H9 (cell line): ENCODE data around the gene CHRND. TPM values are rescaled to one million over a fixed set of nuclear protein-coding genes. Genes with fewer than 3 reads are reported as not detected.

ENCODE experiments used
- DNase-seq: peaks from one replicate; pipeline ENCODE4 v3.0.0-alpha.2; 2017
- H2AFZ ChIP-seq: one replicate; pipeline ENCODE4 v1.6.1; 2013; ENCODE audit warnings: mild to moderate bottlenecking, low read length, control low read depth, moderate library complexity
- H2AK5ac ChIP-seq: 2 replicates; pipeline ENCODE4 v1.6.1; 2013; ENCODE audit warnings: low read length, control low read depth, mixed read lengths; ENCODE audit not compliant: insufficient read length
- H2BK120ac ChIP-seq: one replicate; pipeline ENCODE4 v1.6.1; 2013; ENCODE audit warnings: low read depth, mild to moderate bottlenecking, low read length, control low read depth, inconsistent platforms; ENCODE audit not compliant: poor library complexity, severe bottlenecking
- H2BK12ac ChIP-seq: 2 replicates; pipeline ENCODE4 v1.6.1; 2013; ENCODE audit warnings: low read length, control low read depth, mixed read lengths, low read depth; ENCODE audit not compliant: insufficient read length
- H2BK15ac ChIP-seq: 2 replicates; pipeline ENCODE4 v1.6.1; 2013; ENCODE audit warnings: low read depth, low read length, control low read depth
- H2BK20ac ChIP-seq: one replicate; pipeline ENCODE4 v1.6.1; 2013; ENCODE audit warnings: low read depth, mild to moderate bottlenecking, low read length, control low read depth, inconsistent platforms; ENCODE audit not compliant: poor library complexity, severe bottlenecking
- H2BK5ac ChIP-seq: 2 replicates; pipeline ENCODE4 v1.6.1; 2013; ENCODE audit warnings: low read length, control low read depth, mixed read lengths; ENCODE audit not compliant: insufficient read length
- H3K14ac ChIP-seq: 2 replicates; pipeline ENCODE4 v1.6.1; 2013; ENCODE audit warnings: low read length, control low read depth; ENCODE audit not compliant: insufficient read depth
- H3K18ac ChIP-seq: 2 replicates; pipeline ENCODE4 v1.6.1; 2013; ENCODE audit warnings: low read depth, mild to moderate bottlenecking, mixed read lengths, low read length, control low read depth; ENCODE audit not compliant: insufficient read length
- H3K23ac ChIP-seq: 2 replicates; pipeline ENCODE4 v1.6.1; 2013; ENCODE audit warnings: low read length, control low read depth, mixed read lengths, low read depth; ENCODE audit not compliant: insufficient read length
- H3K23me2 ChIP-seq: 2 replicates; pipeline ENCODE4 v1.6.1; 2013; ENCODE audit warnings: low read depth, mild to moderate bottlenecking, mixed read lengths, low read length, control low read depth; ENCODE audit not compliant: insufficient read length, poor library complexity, severe bottlenecking
- H3K27ac ChIP-seq: 2 replicates; pipeline ENCODE4 v1.5.1; 2013; ENCODE audit warnings: low read length, control low read depth, mixed read lengths, low read depth; ENCODE audit not compliant: insufficient read length
- H3K27me3 ChIP-seq: 2 replicates; pipeline ENCODE4 v1.6.1; 2013; ENCODE audit warnings: low read length, control low read depth, inconsistent platforms; ENCODE audit not compliant: insufficient read depth
- H3K4ac ChIP-seq: 2 replicates; pipeline ENCODE4 v1.6.1; 2013; ENCODE audit warnings: low read depth, mild to moderate bottlenecking, control low read depth, inconsistent platforms, low read length, moderate library complexity
- H3K4me1 ChIP-seq: 2 replicates; pipeline ENCODE4 v1.6.1; 2013; ENCODE audit warnings: low read length, control low read depth, inconsistent platforms; ENCODE audit not compliant: insufficient read depth
- H3K4me2 ChIP-seq: 2 replicates; pipeline ENCODE4 v1.6.1; 2013; ENCODE audit warnings: low read length, control low read depth, mixed read lengths; ENCODE audit not compliant: insufficient read length, insufficient read depth
- H3K56ac ChIP-seq: 2 replicates; pipeline ENCODE4 v1.6.1; 2013; ENCODE audit warnings: low read depth, mild to moderate bottlenecking, mixed read lengths, low read length, control low read depth; ENCODE audit not compliant: insufficient read length
- H3K79me1 ChIP-seq: 2 replicates; pipeline ENCODE4 v1.6.1; 2013; ENCODE audit warnings: low read depth, mild to moderate bottlenecking, moderate library complexity, low read length, control low read depth, inconsistent platforms; ENCODE audit not compliant: insufficient read depth, poor library complexity, severe bottlenecking
- H3K79me2 ChIP-seq: 2 replicates; pipeline ENCODE4 v1.6.1; 2013; ENCODE audit warnings: low read length, control low read depth, inconsistent platforms; ENCODE audit not compliant: insufficient read depth
- H3K9ac ChIP-seq: 2 replicates; pipeline ENCODE4 v1.6.1; 2013; ENCODE audit warnings: low read length, control low read depth, mixed read lengths; ENCODE audit not compliant: insufficient read length; ENCODE audit errors: extremely low read depth
- H3K9me3 ChIP-seq: one replicate; pipeline ENCODE4 v1.6.1; 2013; ENCODE audit warnings: low read depth, low read length, inconsistent platforms; ENCODE audit not compliant: control insufficient read depth
- H3T11ph ChIP-seq: one replicate; pipeline ENCODE4 v1.6.1; 2013; ENCODE audit warnings: mild to moderate bottlenecking, low read length, control low read depth, inconsistent platforms
- H4K20me1 ChIP-seq: one replicate; pipeline ENCODE4 v1.6.1; 2013; ENCODE audit not compliant: control insufficient read depth, insufficient read length, insufficient read depth
- H4K5ac ChIP-seq: 2 replicates; pipeline ENCODE4 v1.6.1; 2013; ENCODE audit warnings: low read depth, mild to moderate bottlenecking, mixed read lengths, low read length, control low read depth; ENCODE audit not compliant: insufficient read length
- H4K8ac ChIP-seq: replicated peaks from 2 replicates; pipeline ENCODE4 v1.6.1; 2013; ENCODE audit warnings: low read length, control low read depth, mixed read lengths, low read depth; ENCODE audit not compliant: insufficient read length
- H4K91ac ChIP-seq: 2 replicates; pipeline ENCODE4 v1.6.1; 2013; ENCODE audit warnings: low read depth, mild to moderate bottlenecking, moderate library complexity, mixed read lengths, low read length, control low read depth; ENCODE audit not compliant: insufficient read length
- H3K27ac Mint-ChIP-seq, 3 experiments: 2 replicates in 2 of 3; 3 replicates in 1 of 3; pipeline ENCODE4 v1.8.0; 2020 to 2021; ENCODE audit warnings: mixed read lengths in 3 of 3, mild to moderate bottlenecking in 1 of 3, moderate library complexity in 1 of 3
- H3K27me3 Mint-ChIP-seq: 2 replicates; pipeline ENCODE4 v1.8.0; 2021; ENCODE audit warnings: low read depth, mild to moderate bottlenecking, moderate library complexity, mixed read lengths
- H3K36me3 Mint-ChIP-seq, 3 experiments: 2 replicates in 2 of 3; 3 replicates in 1 of 3; pipeline ENCODE4 v1.8.0; 2020 to 2021; ENCODE audit warnings: low read depth in 3 of 3, mixed read lengths in 3 of 3; ENCODE audit not compliant: insufficient read depth in 1 of 3
- H3K4me1 Mint-ChIP-seq, 2 experiments: 2 replicates each; pipeline ENCODE4 v1.8.0; 2020; ENCODE audit warnings: mixed read lengths in 2 of 2
- H3K4me3 Mint-ChIP-seq, 2 experiments: 2 replicates in 1 of 2; 3 replicates in 1 of 2; pipeline ENCODE4 v1.8.0; 2020 to 2021; ENCODE audit warnings: mild to moderate bottlenecking in 2 of 2, mixed read lengths in 2 of 2, moderate library complexity in 1 of 2
- H3K9me3 Mint-ChIP-seq, 2 experiments: 2 replicates in 1 of 2; 3 replicates in 1 of 2; pipeline ENCODE4 v1.8.0; 2020; ENCODE audit warnings: mild to moderate bottlenecking in 2 of 2, mixed read lengths in 2 of 2, moderate library complexity in 1 of 2
- WGBS: extraction: QIAGEN DNeasy Blood & Tissue Kit; methylation state at CpG from one replicate; pipeline ENCODE4 v1.1.7; 2013; ENCODE audit warnings: missing lambda C conversion rate, low lambda C conversion rate, mixed read lengths; ENCODE audit not compliant: insufficient read length; ENCODE audit errors: extremely low coverage; 5-methylcytosine and 5-hydroxymethylcytosine counted together
- total RNA-seq: library from RNA; stranded (reverse); gene quantifications from 2 replicates; pipeline ENCODE4 v1.2.1, GENCODE V29; 2021
- TF ChIP-seq, protein P1 (sequence below): fragments of 200-600 bp; sonication (generic); conservative IDR thresholded peaks from 3 replicates; pipeline ENCODE4 v1.8.0; 2021; ENCODE audit warnings: antibody characterized with exemption, mild to moderate bottlenecking

Gene CHRND
- total RNA-seq, 1 experiment from 2014 or later: not detected

DNA sequence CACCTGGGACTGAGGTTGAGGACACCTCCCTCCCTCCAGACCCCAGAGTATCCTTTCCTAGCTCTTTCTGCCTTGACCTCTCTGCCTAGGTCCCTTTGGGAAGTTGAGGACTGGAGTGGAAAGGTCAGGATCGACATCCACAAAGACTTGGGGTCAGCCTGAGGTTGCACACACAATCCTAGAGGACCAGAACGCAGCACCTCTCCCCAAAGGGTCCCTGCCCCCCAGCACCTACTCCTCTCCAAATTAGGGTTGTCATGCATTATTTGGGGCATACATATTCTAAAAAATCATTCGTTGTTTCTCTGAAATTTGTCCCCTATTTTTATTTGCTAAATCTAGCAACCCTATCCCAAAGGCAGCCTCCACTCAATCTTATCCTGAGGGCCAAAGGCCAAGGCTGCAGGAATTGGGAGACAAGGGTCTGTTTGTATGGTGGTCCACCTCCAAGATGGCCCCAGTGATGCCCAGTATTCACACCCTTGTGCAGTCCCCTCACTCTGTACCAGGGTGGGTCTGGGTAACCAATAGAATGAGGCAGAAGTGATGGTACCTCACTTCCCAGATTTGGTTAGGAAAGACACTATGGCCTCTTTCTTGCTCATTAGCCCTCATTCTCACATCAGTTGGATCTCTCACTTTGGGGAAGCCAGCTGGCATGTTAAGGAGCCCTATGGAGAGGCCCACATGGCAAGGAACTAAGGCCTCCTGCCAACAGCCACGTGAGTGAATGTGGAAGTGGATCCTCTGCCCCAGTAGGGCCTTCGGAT, 10.0 kb downstream of the CHRND start:
- no peak overlapping the region for H2BK20ac ChIP-seq
- H3K4me3 Mint-ChIP-seq: no peak overlapping the region
- H3K27ac ChIP-seq: no peak overlapping the region
- H3K79me1 ChIP-seq: no peaks in the 10 kb centered on the region
- H4K8ac ChIP-seq: no peak overlapping the region
- TF ChIP-seq, protein P1, sequence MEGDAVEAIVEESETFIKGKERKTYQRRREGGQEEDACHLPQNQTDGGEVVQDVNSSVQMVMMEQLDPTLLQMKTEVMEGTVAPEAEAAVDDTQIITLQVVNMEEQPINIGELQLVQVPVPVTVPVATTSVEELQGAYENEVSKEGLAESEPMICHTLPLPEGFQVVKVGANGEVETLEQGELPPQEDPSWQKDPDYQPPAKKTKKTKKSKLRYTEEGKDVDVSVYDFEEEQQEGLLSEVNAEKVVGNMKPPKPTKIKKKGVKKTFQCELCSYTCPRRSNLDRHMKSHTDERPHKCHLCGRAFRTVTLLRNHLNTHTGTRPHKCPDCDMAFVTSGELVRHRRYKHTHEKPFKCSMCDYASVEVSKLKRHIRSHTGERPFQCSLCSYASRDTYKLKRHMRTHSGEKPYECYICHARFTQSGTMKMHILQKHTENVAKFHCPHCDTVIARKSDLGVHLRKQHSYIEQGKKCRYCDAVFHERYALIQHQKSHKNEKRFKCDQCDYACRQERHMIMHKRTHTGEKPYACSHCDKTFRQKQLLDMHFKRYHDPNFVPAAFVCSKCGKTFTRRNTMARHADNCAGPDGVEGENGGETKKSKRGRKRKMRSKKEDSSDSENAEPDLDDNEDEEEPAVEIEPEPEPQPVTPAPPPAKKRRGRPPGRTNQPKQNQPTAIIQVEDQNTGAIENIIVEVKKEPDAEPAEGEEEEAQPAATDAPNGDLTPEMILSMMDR: no peak
- no CpG with 5 or more reads among the region's 5 CpGs for WGBS
- H2BK5ac ChIP-seq: no peak overlapping the region
- no peak overlapping the region for H3K18ac ChIP-seq
- no peak overlapping the region for H2AFZ ChIP-seq
- H3K56ac ChIP-seq: no peak overlapping the region
- H3K36me3 Mint-ChIP-seq: peaks cover 0 to 3% (median 0%) of the 10 kb centered on the region in 3 experiments; a peak in 1 of 7 replicates
- no peak overlapping the region for H3K4ac ChIP-seq
- no peak overlapping the region for H4K91ac ChIP-seq
- H3K23ac ChIP-seq: no peak overlapping the region
- no peak overlapping the region for H4K5ac ChIP-seq
- H3K14ac ChIP-seq: no peak overlapping the region; the same call in 1 of the 2 replicates
- no peaks in the 10 kb centered on the region for H4K20me1 ChIP-seq
- H3K27ac Mint-ChIP-seq: no peak overlapping the region
- H2BK15ac ChIP-seq: no peak overlapping the region
- no peak for DNase-seq
- H3K4me1 Mint-ChIP-seq: peaks cover 27 to 33% of the 10 kb centered on the region in 2 experiments
- H3K9me3 ChIP-seq: no peaks in the 10 kb centered on the region
- H3K27me3 ChIP-seq: no peaks in the 10 kb centered on the region
- H2BK120ac ChIP-seq: no peak overlapping the region
- no peak overlapping the region for H3T11ph ChIP-seq
- H3K4me2 ChIP-seq: no peak overlapping the region
- H2BK12ac ChIP-seq: no peak overlapping the region
- H2AK5ac ChIP-seq: no peak overlapping the region
- no peaks in the 10 kb centered on the region for H3K79me2 ChIP-seq
- peaks cover 4% of the 10 kb centered on the region; the same call in 1 of the 2 replicates for H3K4me1 ChIP-seq
- no peaks in the 10 kb centered on the region for H3K23me2 ChIP-seq
- H3K9me3 Mint-ChIP-seq: peaks cover 4 to 8% of the 10 kb centered on the region in 2 experiments; a peak in 4 of 5 replicates
- peaks cover 14% of the 10 kb centered on the region for H3K27me3 Mint-ChIP-seq
- no peak overlapping the region for H3K9ac ChIP-seq
